Osteoblast (primary cell): ENCODE data around the gene RNASEL. TPM values are rescaled to one million over a fixed set of nuclear protein-coding genes. Genes with fewer than 3 reads are reported as not detected.
A peak's percentile ranks its signal among the peaks of the same experiment; 100 is the strongest.

Experiments used
- DNase-seq: peaks from one replicate; pipeline ENCODE4 v3.0.0; 2011; ENCODE audit warnings: low spot score, mixed read lengths; ENCODE audit not compliant: insufficient read length; ENCODE audit errors: missing footprints
- H2AFZ ChIP-seq: 2 replicates; pipeline ENCODE4 v1.6.0; 2011; ENCODE audit warnings: mild to moderate bottlenecking, low read length
- H3K27ac ChIP-seq: 2 replicates; pipeline ENCODE4 v1.5.1; 2011; ENCODE audit warnings: mild to moderate bottlenecking, low read depth, low read length, moderate library complexity
- H3K27me3 ChIP-seq: 2 replicates; pipeline ENCODE4 v1.6.0; 2012; ENCODE audit warnings: mild to moderate bottlenecking, control low read depth, inconsistent platforms, low read length, moderate library complexity; ENCODE audit not compliant: insufficient read depth
- H3K36me3 ChIP-seq: 2 replicates; pipeline ENCODE4 v1.5.1; 2011; ENCODE audit warnings: mild to moderate bottlenecking, low read length, control low read depth, moderate library complexity; ENCODE audit not compliant: insufficient read depth
- H3K4me1 ChIP-seq: 2 replicates; pipeline ENCODE4 v1.5.1; 2011; ENCODE audit warnings: mild to moderate bottlenecking, low read length, control low read depth, moderate library complexity; ENCODE audit not compliant: insufficient read depth
- H3K4me2 ChIP-seq: 2 replicates; pipeline ENCODE4 v1.6.0; 2011; ENCODE audit warnings: mild to moderate bottlenecking, low read length; ENCODE audit not compliant: insufficient read depth
- H3K4me3 ChIP-seq: fragments of 200-600 bp; sonication (generic); 3 replicates; pipeline ENCODE4 v1.5.1; 2012; ENCODE audit warnings: mild to moderate bottlenecking, low read length, inconsistent platforms; ENCODE audit not compliant: insufficient read depth
- H3K79me2 ChIP-seq: 2 replicates; pipeline ENCODE4 v1.6.0; 2012; ENCODE audit warnings: mild to moderate bottlenecking, low read length, control low read depth, inconsistent platforms; ENCODE audit not compliant: insufficient read depth
- H3K9me3 ChIP-seq: 2 replicates; pipeline ENCODE4 v1.5.1; 2011; ENCODE audit warnings: low read depth, low read length, control low read depth
- H4K20me1 ChIP-seq: 2 replicates; pipeline ENCODE4 v1.6.0; 2012; ENCODE audit warnings: mild to moderate bottlenecking, low read length, control low read depth; ENCODE audit not compliant: insufficient read depth
- CTCF ChIP-seq: IDR thresholded peaks from 2 replicates; pipeline ENCODE4 v1.5.1; 2011; ENCODE audit warnings: mild to moderate bottlenecking, low read depth, low read length, moderate library complexity; ENCODE audit errors: extremely low read depth
- total RNA-seq: library from RNA; depleted of rRNA; stranded (reverse); fragments of >200 nt; gene quantifications from 2 replicates; pipeline ENCODE4 v1.2.3, GENCODE V29; 2012

RNASEL gene
- total RNA-seq, 1 donor, result 7.2 TPM

- Histone ChIP-seq H3K36me3 (no peaks in the 10 kb centered on the region), H3K27ac (no peak overlapping the region), H3K79me2 (no peaks in the 10 kb centered on the region), H3K4me1 (peaks cover 24% of the 10 kb centered on the region), H2AFZ (no peak overlapping the region), H3K4me2 (no peak overlapping the region), H3K4me3 (no peak overlapping the region), H4K20me1 (no peaks in the 10 kb centered on the region), H3K9me3 (no peaks in the 10 kb centered on the region), H3K27me3 (no peaks in the 10 kb centered on the region)
- TF ChIP-seq CTCF, result no peak
- DNase-seq, result no peak
These were observed 22.7 kb upstream of the RNASEL start for GRCh38 chr1:182611787-182612186.

GRCh38 chr1:182611326-182611725 lies 22.3 kb upstream of the RNASEL start:
- Histone ChIP-seq H2AFZ (no peak overlapping the region), H3K4me2 (no peak overlapping the region), H3K36me3 (no peaks in the 10 kb centered on the region), H3K4me1 (peaks cover 24% of the 10 kb centered on the region), H3K9me3 (no peaks in the 10 kb centered on the region), H3K79me2 (no peaks in the 10 kb centered on the region), H3K27ac (no peak overlapping the region), H4K20me1 (no peaks in the 10 kb centered on the region), H3K4me3 (no peak overlapping the region), H3K27me3 (no peaks in the 10 kb centered on the region)
- no peak for TF ChIP-seq CTCF
- DNase-seq, result no peak

- no peak overlapping the region for H3K27ac ChIP-seq
- H3K36me3 ChIP-seq, result no peaks in the 10 kb centered on the region
- peak overlapping the region; percentile 17 for H2AFZ ChIP-seq
- H3K9me3 ChIP-seq, result no peaks in the 10 kb centered on the region
- no peak overlapping the region for H3K4me2 ChIP-seq
- no peaks in the 10 kb centered on the region for H3K27me3 ChIP-seq
- no peaks in the 10 kb centered on the region for H3K79me2 ChIP-seq
- DNase-seq, result no peak
- H3K4me1 ChIP-seq, result peaks cover 21% of the 10 kb centered on the region
- no peaks in the 10 kb centered on the region for H4K20me1 ChIP-seq
- no peak for TF ChIP-seq CTCF
- no peak overlapping the region for H3K4me3 ChIP-seq
These were observed 21.6 kb upstream of the RNASEL start for GRCh38 chr1:182610606-182611194.

- Histone ChIP-seq H3K27me3 (no peaks in the 10 kb centered on the region), H3K9me3 (no peaks in the 10 kb centered on the region), H3K79me2 (no peaks in the 10 kb centered on the region), H2AFZ (peak overlapping the region; percentile 12), H3K27ac (no peak overlapping the region), H3K36me3 (no peaks in the 10 kb centered on the region), H3K4me2 (no peak overlapping the region), H3K4me1 (peaks cover 15% of the 10 kb centered on the region), H3K4me3 (no peak overlapping the region), H4K20me1 (no peaks in the 10 kb centered on the region)
- TF ChIP-seq CTCF, result no peak
- no peak for DNase-seq
These were observed 20.0 kb upstream of the RNASEL start for GRCh38 chr1:182608845-182609610.
